Lower lobe of right lung (tissue), 2 donors: ENCODE measurements around the gene ATG5. TPM values are rescaled to one million over a fixed set of nuclear protein-coding genes. Genes with fewer than 3 reads are reported as not detected.

Experiments used
- ATAC-seq, 2 donors: fragments of 200-7000 bp; cut with Tn5 transposase; one replicate each; pipeline ENCODE4 v1.9.1; 2020 to 2022; ENCODE audit warnings: mild to moderate bottlenecking in 2 of 2, moderate library complexity in 2 of 2
- DNase-seq: peaks from one replicate; pipeline ENCODE4 v3.0.0-alpha.2; 2020
- H3K27ac ChIP-seq: fragments of 200-600 bp; one replicate; pipeline ENCODE4 v1.8.0; 2022
- H3K27me3 ChIP-seq: fragments of 200-600 bp; one replicate; pipeline ENCODE4 v1.8.0; 2022; ENCODE audit warnings: low read depth
- H3K36me3 ChIP-seq: fragments of 200-600 bp; one replicate; pipeline ENCODE4 v1.8.0; 2022; ENCODE audit warnings: mild to moderate bottlenecking
- H3K4me1 ChIP-seq: fragments of 200-600 bp; one replicate; pipeline ENCODE4 v1.8.0; 2022
- H3K4me3 ChIP-seq: fragments of 200-600 bp; one replicate; pipeline ENCODE4 v1.8.0; 2022; ENCODE audit warnings: mild to moderate bottlenecking
- H3K9me3 ChIP-seq: fragments of 200-600 bp; one replicate; pipeline ENCODE4 v1.8.0; 2022
- CTCF ChIP-seq: fragments of 200-600 bp; IDR thresholded peaks from one replicate; pipeline ENCODE4 v1.8.0; 2022; ENCODE audit warnings: antibody characterized with exemption, mild to moderate bottlenecking
- intact Hi-C: fragments of 100-400 bp; cut with DNase I; formaldehyde crosslinking; loops from one replicate; pipeline ENCODE4 v1.11.0; 2022
- total RNA-seq: library from RNA; stranded (reverse); fragmentation: NEBNext Ultra II Directional; extraction: Animal tissue kit (Norgen Biotek cat#: 25700); gene quantifications from one replicate; pipeline ENCODE4 v1.2.1, GENCODE V29; 2021
- donor health status: DM: no; HTN: yes; CAD: no; lungs with severe emphysema.

The ATG5 gene
- total RNA-seq, 1 donor from 2014 or later, result 33.6 TPM

GRCh38 chr6:106167096-106167814, 158.3 kb downstream of the ATG5 start:
- H3K4me3 ChIP-seq, result no peak overlapping the region
- no peak for TF ChIP-seq CTCF
- H3K27me3 ChIP-seq, result no peaks in the 10 kb centered on the region
- H3K27ac ChIP-seq, result no peak overlapping the region
- ATAC-seq (no peak), DNase-seq (no peak)
- intact Hi-C loops, result no loop called here
- no peaks in the 10 kb centered on the region for H3K9me3 ChIP-seq
- H3K36me3 ChIP-seq, result no peaks in the 10 kb centered on the region
- H3K4me1 ChIP-seq, result peaks cover 12% of the 10 kb centered on the region

DNA sequence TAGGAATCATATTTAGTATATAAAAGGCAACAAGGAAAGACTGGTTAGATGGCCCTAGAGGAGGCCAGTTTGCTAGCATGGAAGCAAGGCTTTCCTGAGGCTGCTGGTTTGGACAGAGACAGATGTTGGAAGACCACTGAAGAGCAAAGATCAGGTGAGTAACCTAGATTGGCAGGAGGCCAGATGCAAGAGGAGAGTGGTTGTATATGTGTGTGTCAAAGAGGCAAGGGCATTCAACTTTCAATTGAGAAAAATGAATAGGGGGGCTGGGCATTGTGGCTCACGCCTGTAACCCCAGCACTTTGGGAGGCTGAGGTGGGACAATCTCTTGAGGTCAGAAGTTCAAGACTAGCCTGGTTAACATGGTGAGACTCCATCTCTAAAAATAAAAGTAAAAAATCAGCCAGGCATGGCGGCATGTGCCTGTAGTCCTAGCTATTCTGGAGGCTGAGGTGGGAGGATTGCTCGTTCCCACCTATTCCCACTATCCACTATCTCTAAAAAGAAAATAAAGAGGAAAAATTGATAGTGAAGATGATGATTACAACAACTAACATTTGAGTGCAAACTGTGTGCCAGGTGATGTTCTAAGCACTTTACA, 159.6 kb downstream of the ATG5 start:
- ATAC-seq (no peak), DNase-seq (no peak)
- intact Hi-C loops, result no loop called here
- no peak overlapping the region for H3K4me3 ChIP-seq
- no peaks in the 10 kb centered on the region for H3K36me3 ChIP-seq
- H3K4me1 ChIP-seq, result peaks cover 12% of the 10 kb centered on the region
- H3K9me3 ChIP-seq, result no peaks in the 10 kb centered on the region
- H3K27ac ChIP-seq, result no peak overlapping the region
- no peak for TF ChIP-seq CTCF
- no peaks in the 10 kb centered on the region for H3K27me3 ChIP-seq

GRCh38 chr6:106163966-106164877, 161.3 kb downstream of the ATG5 start:
- Histone ChIP-seq H3K27me3 (no peaks in the 10 kb centered on the region), H3K9me3 (no peaks in the 10 kb centered on the region), H3K27ac (peak overlapping the region; percentile 87), H3K4me1 (peaks cover 12% of the 10 kb centered on the region), H3K4me3 (peak overlapping the region; percentile 17), H3K36me3 (no peaks in the 10 kb centered on the region)
- no peak for TF ChIP-seq CTCF
- no peak for DNase-seq
- peak; percentile 76 to 78 for ATAC-seq
- intact Hi-C loops, result no loop called here

DNA sequence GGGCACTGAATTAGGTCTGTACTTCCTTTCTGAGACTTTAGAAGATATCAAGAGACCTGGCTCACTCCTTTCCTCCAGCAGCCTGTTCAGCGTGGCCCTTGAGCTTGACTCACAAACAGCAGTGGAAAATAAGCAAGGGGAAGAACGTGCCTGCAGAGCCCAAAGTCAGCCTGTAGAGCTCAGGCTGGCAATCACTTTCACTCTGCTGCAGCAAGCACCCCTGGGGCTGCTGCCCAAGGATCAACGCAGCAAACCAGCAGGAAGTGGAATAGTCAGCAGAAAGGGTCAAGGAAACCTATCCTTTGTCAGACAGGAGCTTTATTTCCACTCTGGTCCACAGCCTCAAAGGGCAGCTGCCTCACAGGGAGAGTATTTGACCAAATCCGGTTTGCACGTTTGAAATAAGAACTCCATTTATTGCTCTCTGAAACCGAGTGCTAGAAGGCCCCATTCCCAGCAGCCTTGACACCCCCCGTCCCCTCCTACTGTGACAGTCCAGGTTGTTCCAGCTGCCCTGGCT, 162.1 kb downstream of the ATG5 start:
- peak overlapping the region; percentile 17 for H3K4me3 ChIP-seq
- ATAC-seq, result peak; percentile 63 to 76
- peak; percentile 55 for DNase-seq

More for the DNA sequence above, 162.1 kb downstream of the ATG5 start:
- H3K27me3 ChIP-seq, result no peaks in the 10 kb centered on the region
- H3K9me3 ChIP-seq, result no peaks in the 10 kb centered on the region
- no peaks in the 10 kb centered on the region for H3K36me3 ChIP-seq
- TF ChIP-seq CTCF, result no peak
- peaks cover 12% of the 10 kb centered on the region for H3K4me1 ChIP-seq
- H3K27ac ChIP-seq, result peak overlapping the region; percentile 87
- intact Hi-C loops, result no loop called here
